ENCODE results near the gene C1QTNF2. TPM values are rescaled to one million over a fixed set of nuclear protein-coding genes. Genes with fewer than 3 reads are reported as not detected.

The C1QTNF2 gene
- total and polyA plus RNA-seq, 2 of the 13 experiments (the other 11 are each of a cell fraction or from before 2014, with no cell fraction given): not detected

DNA sequence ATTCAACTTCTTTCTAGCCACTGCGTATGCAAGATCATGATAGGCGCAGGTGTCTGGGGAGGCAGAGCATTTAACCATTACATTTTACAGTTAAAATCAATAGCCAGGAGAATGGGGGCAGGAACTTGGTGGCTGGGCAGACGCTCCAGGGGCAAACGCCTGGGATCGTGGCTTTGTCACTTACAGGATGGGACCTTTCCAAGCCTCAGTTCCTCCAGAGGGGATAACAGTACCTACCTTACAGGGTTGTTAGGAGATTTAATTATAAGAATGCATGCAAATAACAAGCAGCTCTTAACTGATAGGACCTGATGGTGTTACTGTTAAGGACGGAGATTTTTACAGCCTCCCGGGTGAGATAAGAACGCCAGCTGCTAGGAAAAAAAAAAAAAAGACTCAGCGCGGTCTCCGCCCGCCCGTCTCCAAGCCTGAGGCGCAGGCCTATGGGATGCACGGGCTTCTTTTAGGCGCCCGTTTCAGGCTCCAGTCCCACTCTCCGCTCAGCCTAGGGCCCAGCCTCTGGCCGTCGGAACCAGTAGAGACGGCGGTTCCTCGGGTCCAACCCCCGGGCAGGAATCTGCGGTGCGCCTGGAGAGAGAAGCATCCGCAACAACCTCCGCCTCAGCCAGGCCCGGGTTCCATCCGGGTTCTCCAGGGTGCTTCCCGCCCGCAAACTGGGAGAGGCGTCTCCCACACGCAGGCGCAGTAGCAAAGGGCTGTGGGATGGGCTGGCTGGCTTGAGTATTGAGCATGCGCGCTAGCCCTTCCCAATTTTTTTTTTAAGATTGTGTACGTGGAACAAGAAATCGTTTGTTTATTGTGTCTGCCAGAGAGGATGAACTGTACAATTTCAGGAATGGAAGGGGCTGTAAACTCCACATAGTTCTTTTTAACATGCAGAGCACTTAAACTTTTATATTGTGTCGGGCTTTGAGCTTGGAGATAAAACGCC is 29.3 kb upstream of the C1QTNF2 start, which contains the start of gene FAM200C (continued):
- TF ChIP-seq SAP130 (CRISPR knock-in tag; IDR thresholded peaks at IDR 0.05; ENCODE audit: low read depth) (peak; percentile 79), ZNF7 (CRISPR knock-in tag; IDR thresholded peaks at IDR 0.05) (no peak), CREM (IDR thresholded peaks at IDR 0.05) (peak; percentile 22; the same call in 1 of the 2 replicates), CREM (CRISPR knock-in tag; IDR thresholded peaks at IDR 0.05) (no peak), ONECUT2 (CRISPR knock-in tag; IDR thresholded peaks at IDR 0.05) (no peak), SATB2 (CRISPR knock-in tag; IDR thresholded peaks at IDR 0.05) (no peak), SOX6 (IDR thresholded peaks at IDR 0.05) (no peak), SOX6 (CRISPR knock-in tag; IDR thresholded peaks at IDR 0.05) (peak; percentile 55; the same call in 1 of the 2 replicates), ATF7 (IDR thresholded peaks at IDR 0.05) (no peak), ATF7 (CRISPR knock-in tag; IDR thresholded peaks at IDR 0.05) (no peak), ARHGAP35 (CRISPR knock-in tag; IDR thresholded peaks at IDR 0.05; ENCODE audit: borderline replicate concordance) (no peak), EED (CRISPR knock-in tag; IDR thresholded peaks at IDR 0.05) (0 out of 2 replicates have a peak, but pooled peaks have one; percentile 46), POLR2G (IDR thresholded peaks at IDR 0.05; ENCODE audit: low read depth, low read length) (peak; percentile 98), GATAD1 (CRISPR knock-in tag; IDR thresholded peaks at IDR 0.05) (peak; percentile 73; the same call in 1 of the 2 replicates), ZEB1 (IDR thresholded peaks at IDR 0.05; ENCODE audit: insufficient replicate concordance, low read depth) (no peak), RFX3 (CRISPR knock-in tag; IDR thresholded peaks at IDR 0.05) (no peak), SNAI1 (CRISPR knock-in tag; IDR thresholded peaks at IDR 0.05; ENCODE audit: borderline replicate concordance) (peak; percentile 78; the same call in 1 of the 2 replicates), ZBTB7A (CRISPR knock-in tag; IDR thresholded peaks at IDR 0.05) (no peak), FOXK2 (IDR thresholded peaks at IDR 0.05) (no peak), ZNF607 (CRISPR knock-in tag; IDR thresholded peaks at IDR 0.05; ENCODE audit: borderline replicate concordance) (no peak), NAIF1 (CRISPR knock-in tag; IDR thresholded peaks at IDR 0.05; ENCODE audit: borderline replicate concordance) (no peak), EZH2 (conservative IDR thresholded peaks at IDR 0.05; ENCODE audit: low read depth, low read length) (no peak), ZMYM3 (CRISPR knock-in tag; IDR thresholded peaks at IDR 0.05) (no peak)
- TF ChIP-seq, protein P1, sequence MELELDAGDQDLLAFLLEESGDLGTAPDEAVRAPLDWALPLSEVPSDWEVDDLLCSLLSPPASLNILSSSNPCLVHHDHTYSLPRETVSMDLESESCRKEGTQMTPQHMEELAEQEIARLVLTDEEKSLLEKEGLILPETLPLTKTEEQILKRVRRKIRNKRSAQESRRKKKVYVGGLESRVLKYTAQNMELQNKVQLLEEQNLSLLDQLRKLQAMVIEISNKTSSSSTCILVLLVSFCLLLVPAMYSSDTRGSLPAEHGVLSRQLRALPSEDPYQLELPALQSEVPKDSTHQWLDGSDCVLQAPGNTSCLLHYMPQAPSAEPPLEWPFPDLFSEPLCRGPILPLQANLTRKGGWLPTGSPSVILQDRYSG (CRISPR knock-in tag; IDR thresholded peaks at IDR 0.05): no peak
- TF ChIP-seq, protein P2, sequence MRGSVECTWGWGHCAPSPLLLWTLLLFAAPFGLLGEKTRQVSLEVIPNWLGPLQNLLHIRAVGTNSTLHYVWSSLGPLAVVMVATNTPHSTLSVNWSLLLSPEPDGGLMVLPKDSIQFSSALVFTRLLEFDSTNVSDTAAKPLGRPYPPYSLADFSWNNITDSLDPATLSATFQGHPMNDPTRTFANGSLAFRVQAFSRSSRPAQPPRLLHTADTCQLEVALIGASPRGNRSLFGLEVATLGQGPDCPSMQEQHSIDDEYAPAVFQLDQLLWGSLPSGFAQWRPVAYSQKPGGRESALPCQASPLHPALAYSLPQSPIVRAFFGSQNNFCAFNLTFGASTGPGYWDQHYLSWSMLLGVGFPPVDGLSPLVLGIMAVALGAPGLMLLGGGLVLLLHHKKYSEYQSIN (CRISPR knock-in tag; IDR thresholded peaks at IDR 0.05; ENCODE audit: borderline replicate concordance): no peak
- TF ChIP-seq, protein P3, sequence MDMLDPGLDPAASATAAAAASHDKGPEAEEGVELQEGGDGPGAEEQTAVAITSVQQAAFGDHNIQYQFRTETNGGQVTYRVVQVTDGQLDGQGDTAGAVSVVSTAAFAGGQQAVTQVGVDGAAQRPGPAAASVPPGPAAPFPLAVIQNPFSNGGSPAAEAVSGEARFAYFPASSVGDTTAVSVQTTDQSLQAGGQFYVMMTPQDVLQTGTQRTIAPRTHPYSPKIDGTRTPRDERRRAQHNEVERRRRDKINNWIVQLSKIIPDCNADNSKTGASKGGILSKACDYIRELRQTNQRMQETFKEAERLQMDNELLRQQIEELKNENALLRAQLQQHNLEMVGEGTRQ (IDR thresholded peaks at IDR 0.05; ENCODE audit: low read depth, low read length): no peak
- TF ChIP-seq, protein P3 (CRISPR knock-in tag; IDR thresholded peaks at IDR 0.05; ENCODE audit: borderline replicate concordance): no peak
